Activated B cell treated with CpG ODN at 0.5 μM for 24 hours (primary cell): Measurements from ENCODE around the gene CHST9. TPM values are rescaled to one million over a fixed set of nuclear protein-coding genes. Genes with fewer than 3 reads are reported as not detected.

Source experiments
- ATAC-seq: fragments of 200-7000 bp; cut with Tn5 transposase; one replicate; pipeline ENCODE4 v1.10.0; 2021; ENCODE audit warnings: low read depth, mild to moderate bottlenecking, moderate library complexity
- CTCF ChIA-PET: fragments of 350-600 bp; sonication (Branson Sonifier 250); formaldehyde crosslinking; loops from one replicate; lab custom pipeline; 2021; ENCODE audit warnings: antibody characterized with exemption; lab: Charles Lee
- POLR2A ChIA-PET: fragments of 350-600 bp; sonication (Branson Sonifier 250); formaldehyde crosslinking; loops from one replicate; lab custom pipeline; 2021; ENCODE audit warnings: antibody characterized with exemption; lab: Charles Lee
- DNase-seq: peaks from one replicate; pipeline ENCODE4 v3.0.0; 2022
- H3K27ac Mint-ChIP-seq: one replicate; pipeline ENCODE4 v1.8.0; 2020; ENCODE audit warnings: mixed read lengths
- H3K27me3 Mint-ChIP-seq: one replicate; pipeline ENCODE4 v1.8.0; 2021; ENCODE audit warnings: mixed read lengths
- H3K36me3 Mint-ChIP-seq: one replicate; pipeline ENCODE4 v1.8.0; 2021; ENCODE audit warnings: low read depth, mixed read lengths
- H3K4me1 Mint-ChIP-seq: one replicate; pipeline ENCODE4 v1.8.0; 2021; ENCODE audit warnings: mixed read lengths
- H3K4me3 Mint-ChIP-seq: one replicate; pipeline ENCODE4 v1.8.0; 2020; ENCODE audit warnings: mild to moderate bottlenecking, mixed read lengths
- H3K9me3 Mint-ChIP-seq: one replicate; pipeline ENCODE4 v1.8.0; 2020; ENCODE audit warnings: mixed read lengths
- CTCF ChIP-seq: fragments of 200-600 bp; IDR thresholded peaks from one replicate; pipeline ENCODE4 v1.8.0; 2022; ENCODE audit warnings: antibody characterized with exemption, mild to moderate bottlenecking
- intact Hi-C: fragments of 100-400 bp; cut with micrococcal nuclease; formaldehyde crosslinking; loops from one replicate; pipeline ENCODE4 v1.15.1; 2024
- total RNA-seq: library from RNA; stranded (reverse); gene quantifications from 2 replicates; pipeline ENCODE4 v1.2.3, GENCODE V29; 2022

Gene CHST9
- total RNA-seq, 1 donor from 2014 or later: not detected

- Mint-ChIP-seq H3K27me3 (peaks cover 26% of the 10 kb centered on the region), H3K27ac (no peak overlapping the region), H3K4me1 (no peaks in the 10 kb centered on the region), H3K36me3 (no peaks in the 10 kb centered on the region), H3K4me3 (no peak overlapping the region), H3K9me3 (no peaks in the 10 kb centered on the region)
- intact Hi-C loops: no loop called here
- ATAC-seq (no peak), DNase-seq (no peak)
- CTCF ChIA-PET: no interaction called here
- TF ChIP-seq CTCF: no peak
- POLR2A ChIA-PET: no interaction called here
Measured at GRCh38 chr18:26864658-26865057, 320.4 kb downstream of the CHST9 start.

- H3K27me3 Mint-ChIP-seq: peaks cover 26% of the 10 kb centered on the region
- DNase-seq: no peak
- no peak overlapping the region for H3K27ac Mint-ChIP-seq
- no peaks in the 10 kb centered on the region for H3K4me1 Mint-ChIP-seq
- no peak for TF ChIP-seq CTCF
- ATAC-seq: no peak
- H3K36me3 Mint-ChIP-seq: no peaks in the 10 kb centered on the region
- H3K4me3 Mint-ChIP-seq: no peak overlapping the region
- CTCF ChIA-PET: no interaction called here
- no peaks in the 10 kb centered on the region for H3K9me3 Mint-ChIP-seq
- intact Hi-C loops: no loop called here
- POLR2A ChIA-PET: no interaction called here
Measured at GRCh38 chr18:26863921-26864497, 321.1 kb downstream of the CHST9 start.

DNA sequence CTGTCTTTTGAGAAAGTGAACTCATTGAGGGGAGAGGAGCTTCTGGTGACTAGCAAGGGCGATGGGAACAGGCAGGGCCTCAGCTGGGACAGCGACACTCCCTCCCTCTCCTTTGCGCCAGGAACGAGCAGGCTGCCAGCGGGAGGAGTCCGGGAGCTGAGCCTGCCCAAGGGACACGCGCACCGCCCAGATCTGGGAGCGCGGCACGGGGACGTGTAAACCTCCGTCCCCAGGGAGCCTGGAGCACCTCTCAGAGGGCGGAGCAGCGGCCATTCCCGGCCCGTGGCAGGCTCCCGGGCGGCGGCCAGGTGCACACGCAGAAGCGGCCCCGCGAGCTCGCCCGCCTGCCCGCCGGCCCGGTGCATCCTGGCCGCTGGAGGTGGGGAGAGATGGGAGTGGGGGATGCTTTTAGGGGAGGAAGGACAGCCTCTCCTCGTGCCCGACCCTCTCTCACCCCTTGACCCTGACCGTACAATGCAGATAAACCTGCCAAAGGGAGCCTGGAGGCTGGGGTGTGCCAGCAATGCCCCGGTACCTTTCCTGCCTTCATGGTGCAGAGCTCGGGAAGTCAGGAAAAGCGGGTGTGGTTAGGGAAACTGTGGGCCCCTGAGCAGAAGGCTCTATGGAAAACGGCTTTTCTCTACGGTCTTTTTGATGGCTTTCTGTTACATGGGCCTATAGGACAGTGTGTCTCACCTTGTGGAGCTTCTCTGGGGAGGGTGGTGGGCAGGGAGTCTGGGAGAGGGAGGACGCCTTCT lies 321.8 kb downstream of the CHST9 start:
- H3K9me3 Mint-ChIP-seq: no peaks in the 10 kb centered on the region
- TF ChIP-seq CTCF: no peak
- CTCF ChIA-PET: no interaction called here
- H3K4me3 Mint-ChIP-seq: no peak overlapping the region
- ATAC-seq: no peak
- no peak overlapping the region for H3K27ac Mint-ChIP-seq
- intact Hi-C loops: no loop called here
- H3K36me3 Mint-ChIP-seq: no peaks in the 10 kb centered on the region
- DNase-seq: no peak
- H3K4me1 Mint-ChIP-seq: no peaks in the 10 kb centered on the region
- peaks cover 26% of the 10 kb centered on the region for H3K27me3 Mint-ChIP-seq
- POLR2A ChIA-PET: no interaction called here

- ChIA-PET CTCF (no interaction called here), POLR2A (no interaction called here)
- DNase-seq (no peak), ATAC-seq (no peak)
- Mint-ChIP-seq H3K4me3 (no peak overlapping the region), H3K4me1 (no peaks in the 10 kb centered on the region), H3K27me3 (peaks cover 26% of the 10 kb centered on the region), H3K27ac (no peak overlapping the region), H3K9me3 (no peaks in the 10 kb centered on the region), H3K36me3 (no peaks in the 10 kb centered on the region)
- intact Hi-C loops: no loop called here
- TF ChIP-seq CTCF: no peak
Measured at GRCh38 chr18:26862084-26862483, 323.0 kb downstream of the CHST9 start.
